ENCODE data around the gene KSR1.

The KSR1 gene

GRCh38 chr17:27612160-27612770 lies 156.0 kb downstream of the KSR1 start:
- Histone ChIP-seq H3K36me3 (replicated peaks; ENCODE audit: low read depth, low read length) (no peaks in the 10 kb centered on the region), H4K20me1 (ENCODE audit: insufficient read depth, low read length) (no peaks in the 10 kb centered on the region), H2AFZ (ENCODE audit: low read depth, low read length) (no peak overlapping the region), H3K27me3 (ENCODE audit: low read depth, low read length) (0 out of 2 replicates have a peak, but pooled peaks cover 4% of the 10 kb centered on the region), H3K4me1 (ENCODE audit: low read length) (peaks cover 7% of the 10 kb centered on the region), H3K9ac (ENCODE audit: low read length) (no peak overlapping the region), H3K4me2 (ENCODE audit: low read length) (no peak overlapping the region), H3K4me3 (ENCODE audit: low read length) (no peak overlapping the region), H3K79me2 (ENCODE audit: low read length) (no peaks in the 10 kb centered on the region), H3K9me3 (ENCODE audit: insufficient read depth, low read length) (no peaks in the 10 kb centered on the region), H3K27ac (ENCODE audit: low read length) (no peak overlapping the region)
- TF ChIP-seq EZH2phosphoT487 (IDR thresholded peaks at IDR 0.05; ENCODE audit: low read depth), result no peak
- TF ChIP-seq, protein P1, sequence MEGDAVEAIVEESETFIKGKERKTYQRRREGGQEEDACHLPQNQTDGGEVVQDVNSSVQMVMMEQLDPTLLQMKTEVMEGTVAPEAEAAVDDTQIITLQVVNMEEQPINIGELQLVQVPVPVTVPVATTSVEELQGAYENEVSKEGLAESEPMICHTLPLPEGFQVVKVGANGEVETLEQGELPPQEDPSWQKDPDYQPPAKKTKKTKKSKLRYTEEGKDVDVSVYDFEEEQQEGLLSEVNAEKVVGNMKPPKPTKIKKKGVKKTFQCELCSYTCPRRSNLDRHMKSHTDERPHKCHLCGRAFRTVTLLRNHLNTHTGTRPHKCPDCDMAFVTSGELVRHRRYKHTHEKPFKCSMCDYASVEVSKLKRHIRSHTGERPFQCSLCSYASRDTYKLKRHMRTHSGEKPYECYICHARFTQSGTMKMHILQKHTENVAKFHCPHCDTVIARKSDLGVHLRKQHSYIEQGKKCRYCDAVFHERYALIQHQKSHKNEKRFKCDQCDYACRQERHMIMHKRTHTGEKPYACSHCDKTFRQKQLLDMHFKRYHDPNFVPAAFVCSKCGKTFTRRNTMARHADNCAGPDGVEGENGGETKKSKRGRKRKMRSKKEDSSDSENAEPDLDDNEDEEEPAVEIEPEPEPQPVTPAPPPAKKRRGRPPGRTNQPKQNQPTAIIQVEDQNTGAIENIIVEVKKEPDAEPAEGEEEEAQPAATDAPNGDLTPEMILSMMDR (IDR thresholded peaks at IDR 0.05; ENCODE audit: low read depth, low read length), result no peak

DNA sequence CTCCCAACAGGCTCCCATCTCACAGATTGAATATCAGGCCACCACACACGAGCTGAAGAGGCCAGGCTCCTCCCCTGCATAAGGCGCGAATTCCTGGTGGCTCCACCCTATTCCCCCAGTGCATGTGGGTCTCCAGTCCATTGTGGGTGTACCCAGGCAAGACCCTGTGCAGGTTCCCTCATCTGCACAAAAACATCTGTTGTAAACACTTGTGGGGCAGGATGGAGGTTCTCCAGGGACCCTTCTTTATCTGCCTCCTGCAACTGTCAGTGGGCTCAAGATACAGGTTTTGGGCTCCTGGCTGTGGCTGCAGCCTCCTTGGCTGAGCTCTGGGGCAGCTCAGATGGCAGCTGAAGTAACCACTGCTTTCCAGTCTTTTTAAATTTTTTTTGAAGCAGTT lies 157.2 kb downstream of the KSR1 start:
- H3K9me3 ChIP-seq (ENCODE audit: insufficient read depth, low read length), result no peaks in the 10 kb centered on the region
- H3K9ac ChIP-seq (ENCODE audit: low read length), result no peak overlapping the region
- no peak overlapping the region for H3K27ac ChIP-seq (ENCODE audit: low read length)
- 0 out of 2 replicates have a peak, but pooled peaks cover 4% of the 10 kb centered on the region for H3K27me3 ChIP-seq (ENCODE audit: low read depth, low read length)
- no peaks in the 10 kb centered on the region for H3K79me2 ChIP-seq (ENCODE audit: low read length)
- no peak overlapping the region for H3K4me2 ChIP-seq (ENCODE audit: low read length)
- no peaks in the 10 kb centered on the region for H3K36me3 ChIP-seq (replicated peaks; ENCODE audit: low read depth, low read length)
- no peak overlapping the region for H2AFZ ChIP-seq (ENCODE audit: low read depth, low read length)
- no peak for TF ChIP-seq EZH2phosphoT487 (IDR thresholded peaks at IDR 0.05; ENCODE audit: low read depth)
- TF ChIP-seq, protein P1 (IDR thresholded peaks at IDR 0.05; ENCODE audit: low read depth, low read length), result no peak
- peaks cover 7% of the 10 kb centered on the region for H3K4me1 ChIP-seq (ENCODE audit: low read length)
- no peaks in the 10 kb centered on the region for H4K20me1 ChIP-seq (ENCODE audit: insufficient read depth, low read length)
- no peak overlapping the region for H3K4me3 ChIP-seq (ENCODE audit: low read length)

GRCh38 chr17:27615121-27615520 lies 158.9 kb downstream of the KSR1 start:
- H3K9me3 ChIP-seq (ENCODE audit: insufficient read depth, low read length), result no peaks in the 10 kb centered on the region
- H3K4me3 ChIP-seq (ENCODE audit: low read length), result no peak overlapping the region
- no peaks in the 10 kb centered on the region for H3K36me3 ChIP-seq (replicated peaks; ENCODE audit: low read depth, low read length)
- H3K27me3 ChIP-seq (ENCODE audit: low read depth, low read length), result 0 out of 2 replicates have a peak, but pooled peaks cover 4% of the 10 kb centered on the region
- H3K9ac ChIP-seq (ENCODE audit: low read length), result no peak overlapping the region
- no peaks in the 10 kb centered on the region for H4K20me1 ChIP-seq (ENCODE audit: insufficient read depth, low read length)
- H3K4me1 ChIP-seq (ENCODE audit: low read length), result peaks cover 7% of the 10 kb centered on the region
- H2AFZ ChIP-seq (ENCODE audit: low read depth, low read length), result no peak overlapping the region
- no peak overlapping the region for H3K27ac ChIP-seq (ENCODE audit: low read length)
- H3K4me2 ChIP-seq (ENCODE audit: low read length), result no peak overlapping the region
- H3K79me2 ChIP-seq (ENCODE audit: low read length), result no peaks in the 10 kb centered on the region
- TF ChIP-seq, protein P1 (IDR thresholded peaks at IDR 0.05; ENCODE audit: low read depth, low read length), result no peak
- TF ChIP-seq EZH2phosphoT487 (IDR thresholded peaks at IDR 0.05; ENCODE audit: low read depth), result no peak

DNA sequence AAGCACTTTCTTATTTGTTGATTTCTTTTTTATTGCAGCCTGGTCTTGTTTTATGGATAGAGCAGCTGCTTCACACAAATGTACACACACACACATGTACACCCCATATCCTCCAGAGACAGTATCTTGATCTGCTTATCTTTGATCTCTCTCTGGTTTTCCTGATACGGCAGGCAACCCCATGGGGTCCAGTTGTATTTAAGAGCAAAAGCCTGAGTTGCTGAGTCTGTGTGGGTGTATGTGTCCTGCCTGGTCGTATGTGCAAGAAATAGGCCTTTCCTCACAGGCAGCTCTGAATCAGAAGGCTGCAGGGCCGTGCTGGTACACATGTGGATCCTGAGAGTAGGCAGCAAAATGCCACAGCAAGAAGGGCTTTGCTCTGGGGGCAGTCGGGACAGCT lies 160.2 kb downstream of the KSR1 start:
- no peaks in the 10 kb centered on the region for H3K79me2 ChIP-seq (ENCODE audit: low read length)
- no peaks in the 10 kb centered on the region for H4K20me1 ChIP-seq (ENCODE audit: insufficient read depth, low read length)
- H3K9ac ChIP-seq (ENCODE audit: low read length), result no peak overlapping the region
- peaks cover 7% of the 10 kb centered on the region for H3K4me1 ChIP-seq (ENCODE audit: low read length)
- H2AFZ ChIP-seq (ENCODE audit: low read depth, low read length), result no peak overlapping the region
- H3K9me3 ChIP-seq (ENCODE audit: insufficient read depth, low read length), result no peaks in the 10 kb centered on the region
- H3K27ac ChIP-seq (ENCODE audit: low read length), result no peak overlapping the region
- no peaks in the 10 kb centered on the region for H3K36me3 ChIP-seq (replicated peaks; ENCODE audit: low read depth, low read length)
- no peak for TF ChIP-seq EZH2phosphoT487 (IDR thresholded peaks at IDR 0.05; ENCODE audit: low read depth)
- TF ChIP-seq, protein P1 (IDR thresholded peaks at IDR 0.05; ENCODE audit: low read depth, low read length), result no peak
- 0 out of 2 replicates have a peak, but pooled peaks cover 6% of the 10 kb centered on the region for H3K27me3 ChIP-seq (ENCODE audit: low read depth, low read length)
- H3K4me2 ChIP-seq (ENCODE audit: low read length), result no peak overlapping the region
- no peak overlapping the region for H3K4me3 ChIP-seq (ENCODE audit: low read length)

Data from OCI-LY3 (cell line).